HCT116 (cell line): ENCODE measurements around the gene MOSPD3. TPM values are rescaled to one million over a fixed set of nuclear protein-coding genes. Genes with fewer than 3 reads are reported as not detected.
"Not testable (repeated sequence)": the region's sequence is repeated elsewhere in the genome, so short reads cannot be mapped to it uniquely, and the experiment has no call there.

ENCODE experiments used
- ATAC-seq: fragments of 200-7000 bp; cut with Tn5 transposase; 2 replicates; pipeline ENCODE4 v1.9.1; 2020; ENCODE audit warnings: mild to moderate bottlenecking, moderate library complexity
- BruUV-seq: library from RNA; stranded (reverse); fragments of 400-500 nt; replicated peaks from 2 replicates; lab custom pipeline; 2021; lab: Mats Ljungman, UMichigan
- CTCF ChIA-PET: fragments of 300-600 bp; sonication (Branson Sonifier 250); formaldehyde crosslinking; loops from one replicate; lab custom pipeline; 2021; ENCODE audit warnings: antibody characterized with exemption; lab: Charles Lee
- POLR2A ChIA-PET: fragments of 300-600, 350-600 bp; sonication (Branson Sonifier 250); formaldehyde crosslinking; loops from one replicate; lab custom pipeline; 2021; ENCODE audit warnings: antibody characterized with exemption; lab: Charles Lee
- RAD21 ChIA-PET, 2 experiments: fragments of 300-600 bp; sonication (Branson Sonifier 250); formaldehyde crosslinking; loops; one replicate each; lab custom pipeline; 2023; ENCODE audit warnings: low total read pairs in 2 of 2; ENCODE audit not compliant: uncharacterized antibody in 2 of 2, unreplicated experiment in 2 of 2, low non-redundant PET in 1 of 2; lab: Charles Lee
- DNase-seq: peaks from one replicate; pipeline ENCODE4 v3.0.0-alpha.2; 2010; ENCODE audit warnings: low read depth, low spot score
- H2AFZ ChIP-seq: fragments of 200-600 bp; shearing (Covaris generic), sonication (generic); 2 replicates; pipeline ENCODE4 v1.6.1; 2017; ENCODE audit warnings: low read depth, mixed run types, mixed read lengths, antibody characterized with exemption, low read length; ENCODE audit not compliant: poor library complexity, severe bottlenecking
- H3K27ac ChIP-seq: 2 replicates; pipeline ENCODE4 v1.5.1; 2012; ENCODE audit warnings: low read depth, low read length
- H3K27me3 ChIP-seq: fragments of 200-600 bp; sonication (generic); 2 replicates; pipeline ENCODE4 v1.6.1; 2016; ENCODE audit warnings: mixed run types, low read length, mixed read lengths; ENCODE audit not compliant: insufficient read depth
- H3K36me3 ChIP-seq, 2 experiments: fragments of 200-500 bp in 1 of 2; fragments of 200-600 bp in 1 of 2; sonication (Bioruptor generic) in 1 of 2; sonication (generic) in 1 of 2; 2 replicates each; pipeline versions ENCODE4 v1.5.1 to v1.6.1; 2014 to 2016; ENCODE audit warnings: low read length in 2 of 2, inconsistent platforms in 1 of 2, mixed read lengths in 1 of 2, mixed run types in 1 of 2; ENCODE audit not compliant: insufficient read depth in 2 of 2, control insufficient read depth in 1 of 2
- H3K4me1 ChIP-seq, 2 experiments: fragments of 200-600 bp in 1 of 2; sonication (generic) in 1 of 2; 2 replicates each; pipeline versions ENCODE4 v1.5.1 to v1.6.1; 2012 to 2017; ENCODE audit warnings: low read length in 2 of 2, inconsistent platforms in 1 of 2, mild to moderate bottlenecking in 1 of 2, mixed read lengths in 1 of 2, mixed run types in 1 of 2, moderate library complexity in 1 of 2; ENCODE audit not compliant: insufficient read depth in 2 of 2, control insufficient read depth in 1 of 2
- H3K4me2 ChIP-seq: fragments of 200-600 bp; sonication (generic); 2 replicates; pipeline ENCODE4 v1.6.1; 2017; ENCODE audit warnings: mixed run types, low read length, mixed read lengths
- H3K4me3 ChIP-seq, 2 experiments: fragments of 200-600 bp in 1 of 2; sonication (generic) in 1 of 2; replicated peaks in 1 of 2; 2 replicates each; pipeline ENCODE4 v1.5.1; 2011 to 2016; ENCODE audit warnings: low read length in 2 of 2, control low read depth in 1 of 2, low read depth in 1 of 2, mild to moderate bottlenecking in 1 of 2, mixed read lengths in 1 of 2, mixed run types in 1 of 2
- H3K79me2 ChIP-seq: fragments of 200-600 bp; sonication (generic); 2 replicates; pipeline ENCODE4 v1.6.1; 2017; ENCODE audit warnings: mild to moderate bottlenecking, mixed run types, low read length, moderate library complexity, mixed read lengths; ENCODE audit not compliant: insufficient read depth
- H3K9ac ChIP-seq: fragments of 200-600 bp; sonication (generic); 2 replicates; pipeline ENCODE4 v1.6.1; 2016; ENCODE audit warnings: low read length, mixed read lengths
- H3K9me2 ChIP-seq: fragments of 200-600 bp; sonication (generic), shearing (Covaris generic); 2 replicates; pipeline ENCODE4 v1.6.1; 2017; ENCODE audit warnings: mixed run types, mild to moderate bottlenecking, moderate library complexity; ENCODE audit not compliant: insufficient read depth
- H3K9me3 ChIP-seq, 2 experiments: fragments of 200-500 bp in 1 of 2; fragments of 200-600 bp in 1 of 2; sonication (Bioruptor generic) in 1 of 2; sonication (generic) in 1 of 2; 2 replicates each; pipeline ENCODE4 v1.6.1; 2014 to 2017; ENCODE audit warnings: low read length in 2 of 2, mixed read lengths in 2 of 2, inconsistent platforms in 1 of 2, low read depth in 1 of 2, mild to moderate bottlenecking in 1 of 2, mixed run types in 1 of 2, moderate library complexity in 1 of 2; ENCODE audit not compliant: control insufficient read depth in 1 of 2, insufficient read depth in 1 of 2
- H4K20me1 ChIP-seq: fragments of 200-600 bp; sonication (generic), shearing (Covaris generic); 2 replicates; pipeline ENCODE4 v1.6.1; 2017; ENCODE audit warnings: mixed run types, mild to moderate bottlenecking, moderate library complexity; ENCODE audit not compliant: insufficient read depth
- RAD21 ChIP-seq: IDR thresholded peaks from 2 replicates; pipeline ENCODE4 v1.6.1; 2012; ENCODE audit warnings: low read depth, mild to moderate bottlenecking
- ZBTB33 ChIP-seq: IDR thresholded peaks from 2 replicates; pipeline ENCODE4 v1.6.1; 2011; ENCODE audit warnings: mild to moderate bottlenecking, low read length, moderate library complexity; ENCODE audit not compliant: insufficient replicate concordance; ENCODE audit errors: extremely low read depth
- intact Hi-C: fragments of 100-400 bp; cut with micrococcal nuclease; formaldehyde crosslinking; loops from 2 replicates; pipeline ENCODE4 v1.10.0; 2022
- total RNA-seq: library from RNA; stranded (reverse); gene quantifications from one replicate; pipeline ENCODE4 v1.2.1, GENCODE V29; 2021; ENCODE audit not compliant: unreplicated experiment
- TF ChIP-seq, protein P1 (sequence below), 3 experiments: fragments of 200-600 bp in 1 of 3; sonication (generic) in 1 of 3; IDR thresholded peaks in 2 of 3; conservative IDR thresholded peaks in 1 of 3; 2 replicates each; pipeline ENCODE4 v1.5.1; 2012 to 2017; ENCODE audit warnings: low read depth in 2 of 3, low read length in 2 of 3, antibody characterized with exemption in 1 of 3, borderline replicate concordance in 1 of 3, control low read depth in 1 of 3, mild to moderate bottlenecking in 1 of 3, mixed read lengths in 1 of 3, mixed run types in 1 of 3, moderate library complexity in 1 of 3; ENCODE audit not compliant: insufficient read depth in 1 of 3

MOSPD3 gene
- total RNA-seq, 1 experiment from 2014 or later: 32.8 TPM

GRCh38 chr7:100563809-100564400, 48.4 kb upstream of the MOSPD3 start:
- POLR2A ChIA-PET: interaction anchor here (1.2 kb wide), 2 partner anchors 22 to 135 kb away, joined by 3 read pairs; partner anchors contain the start of genes FBXO24, LRCH4 and ZCWPW1
- BruUV-seq: no TSS peak
- no peak overlapping the region for H3K9ac ChIP-seq
- no peak overlapping the region for H3K4me3 ChIP-seq
- H3K4me1 ChIP-seq: peaks cover 0 to 20% of the 10 kb centered on the region in 2 experiments; a peak in 1 of 4 replicates
- TF ChIP-seq, protein P1, sequence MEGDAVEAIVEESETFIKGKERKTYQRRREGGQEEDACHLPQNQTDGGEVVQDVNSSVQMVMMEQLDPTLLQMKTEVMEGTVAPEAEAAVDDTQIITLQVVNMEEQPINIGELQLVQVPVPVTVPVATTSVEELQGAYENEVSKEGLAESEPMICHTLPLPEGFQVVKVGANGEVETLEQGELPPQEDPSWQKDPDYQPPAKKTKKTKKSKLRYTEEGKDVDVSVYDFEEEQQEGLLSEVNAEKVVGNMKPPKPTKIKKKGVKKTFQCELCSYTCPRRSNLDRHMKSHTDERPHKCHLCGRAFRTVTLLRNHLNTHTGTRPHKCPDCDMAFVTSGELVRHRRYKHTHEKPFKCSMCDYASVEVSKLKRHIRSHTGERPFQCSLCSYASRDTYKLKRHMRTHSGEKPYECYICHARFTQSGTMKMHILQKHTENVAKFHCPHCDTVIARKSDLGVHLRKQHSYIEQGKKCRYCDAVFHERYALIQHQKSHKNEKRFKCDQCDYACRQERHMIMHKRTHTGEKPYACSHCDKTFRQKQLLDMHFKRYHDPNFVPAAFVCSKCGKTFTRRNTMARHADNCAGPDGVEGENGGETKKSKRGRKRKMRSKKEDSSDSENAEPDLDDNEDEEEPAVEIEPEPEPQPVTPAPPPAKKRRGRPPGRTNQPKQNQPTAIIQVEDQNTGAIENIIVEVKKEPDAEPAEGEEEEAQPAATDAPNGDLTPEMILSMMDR (IDR thresholded peaks at IDR 0.05 in 2 of 3, conservative IDR thresholded peaks at IDR 0.05 in 1 of 3; ENCODE audit: borderline replicate concordance in 1 of 3, insufficient read depth in 1 of 3, low read depth in 2 of 3, low read length in 2 of 3): peak; percentile 81 to 99 (median 93)
- TF ChIP-seq ZBTB33 (no peak), RAD21 (peak; percentile 83)
- RAD21 ChIA-PET: interaction anchor here in 1 of 2 experiments (0.6 kb wide), 1 partner anchor 198 kb away, joined by 3 read pairs; no protein-coding TSS in a partner anchor
- H3K4me2 ChIP-seq: no peak overlapping the region
- no peaks in the 10 kb centered on the region for H3K9me2 ChIP-seq
- no peaks in the 10 kb centered on the region for H3K9me3 ChIP-seq
- peak; percentile 80 for ATAC-seq
- H3K27me3 ChIP-seq: no peaks in the 10 kb centered on the region
- no peaks in the 10 kb centered on the region for H3K79me2 ChIP-seq
- H3K27ac ChIP-seq: no peak overlapping the region
- no peaks in the 10 kb centered on the region for H4K20me1 ChIP-seq
- intact Hi-C loops: no loop called here
- H3K36me3 ChIP-seq: no peaks in the 10 kb centered on the region
- CTCF ChIA-PET: interaction anchor here (1.4 to 2.6 kb wide), 3 partner anchors 9 to 94 kb away, joined by 4 to 11 read pairs (median 6); partner anchors contain the start of genes FBXO24 and LRCH4
- H2AFZ ChIP-seq: no peak overlapping the region
- no peak for DNase-seq

DNA sequence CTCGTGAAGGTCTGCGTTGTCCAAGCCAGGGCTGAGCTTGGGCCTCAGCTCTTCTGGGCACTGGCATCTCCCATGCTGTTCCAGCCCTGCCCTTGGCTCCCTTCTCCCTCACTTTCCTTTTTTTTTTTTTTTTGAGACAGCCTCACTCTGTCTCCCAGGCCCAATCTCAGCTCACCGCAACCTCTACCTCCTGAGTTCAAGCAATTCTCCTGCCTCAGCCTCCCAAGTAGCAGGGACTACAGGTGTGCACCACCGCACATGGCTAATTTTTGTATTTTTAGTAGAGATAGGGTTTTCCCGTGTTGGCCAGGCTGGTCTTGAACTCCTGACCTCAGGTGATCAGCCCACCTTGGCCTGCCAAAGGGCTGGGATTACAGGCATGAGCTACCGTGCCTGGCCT, 47.9 kb upstream of the MOSPD3 start:
- ChIA-PET CTCF (interaction anchor here (1.4 to 2.6 kb wide), 3 partner anchors 10 to 95 kb away, joined by 4 to 11 read pairs (median 6); partner anchors contain the start of genes FBXO24 and LRCH4), RAD21 (interaction anchor here in 1 of 2 experiments (0.6 kb wide), 1 partner anchor 199 kb away, joined by 3 read pairs; no protein-coding TSS in a partner anchor), POLR2A (interaction anchor here (1.2 kb wide), 2 partner anchors 22 to 136 kb away, joined by 3 read pairs; partner anchors contain the start of genes FBXO24, LRCH4 and ZCWPW1)
- H3K27ac ChIP-seq, intact Hi-C loops, H3K4me2 ChIP-seq, H3K79me2 ChIP-seq, BruUV-seq, H3K9ac ChIP-seq, H3K9me3 ChIP-seq, H3K9me2 ChIP-seq, DNase-seq, H3K27me3 ChIP-seq, H4K20me1 ChIP-seq, H3K36me3 ChIP-seq, H2AFZ ChIP-seq, H3K4me3 ChIP-seq, ATAC-seq: not testable (repeated sequence)
- peaks cover 2 to 25% of the 10 kb centered on the region in 2 experiments; a peak in 2 of 4 replicates for H3K4me1 ChIP-seq
